GM12891 (cell line): Measurements from ENCODE around the gene HSD11B1.

Experiments
- POLR2A ChIP-seq: IDR thresholded peaks from 2 replicates; pipeline ENCODE4 v1.6.1; 2011; ENCODE audit warnings: low read depth, low read length, control low read depth
- POLR2AphosphoS5 ChIP-seq: IDR thresholded peaks from 2 replicates; pipeline ENCODE4 v1.6.1; 2011; ENCODE audit warnings: low read depth, low read length, control low read depth
- TAF1 ChIP-seq: IDR thresholded peaks from 2 replicates; pipeline ENCODE4 v1.6.1; 2011; ENCODE audit warnings: low read depth, low read length, control low read depth

DNA sequence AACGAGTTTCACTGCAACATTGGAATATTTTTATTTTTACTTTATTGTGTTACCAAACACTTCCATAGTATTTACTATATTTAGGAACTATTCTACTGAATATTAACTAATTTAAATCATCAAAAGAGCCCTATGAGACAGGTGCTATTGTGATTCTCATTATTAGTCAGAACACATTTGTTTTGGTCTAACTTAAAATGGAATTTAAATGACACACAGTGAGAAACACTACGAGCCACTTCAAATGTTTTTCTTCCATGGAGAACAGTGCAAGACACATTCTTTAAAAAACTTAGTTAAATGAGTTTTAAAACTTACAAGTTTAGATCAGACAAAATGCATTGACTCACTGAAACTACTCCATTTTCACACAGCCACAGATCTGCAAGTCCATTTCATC is 44.6 kb downstream of the HSD11B1 start:
- TF ChIP-seq POLR2A (no peak), POLR2AphosphoS5 (no peak), TAF1 (no peak)
